CD4-positive, alpha-beta T cell treated with Interleukin-17A for 4 hours (primary cell): ENCODE data around the gene C1orf141.
"Not testable (repeated sequence)": the region's sequence is repeated elsewhere in the genome, so short reads cannot be mapped to it uniquely, and the experiment has no call there.

Source experiments
- DNase-seq: peaks from one replicate; pipeline ENCODE4 v3.0.0-alpha.2; 2020; ENCODE audit warnings: mixed read lengths

Gene C1orf141

GRCh38 chr1:67141832-67142231 lies 7.1 kb upstream of the C1orf141 start:
- not testable (repeated sequence) for DNase-seq

- DNase-seq = no peak
Measured at GRCh38 chr1:67140460-67140859, 5.7 kb upstream of the C1orf141 start.

- DNase-seq = no peak
Measured at GRCh38 chr1:67138813-67139499, 4.2 kb upstream of the C1orf141 start.

- no peak for DNase-seq
Measured at GRCh38 chr1:67137307-67137753, 2.6 kb upstream of the C1orf141 start.

GRCh38 chr1:67135354-67135753 lies 584 bp upstream of the C1orf141 start:
- DNase-seq = no peak

GRCh38 chr1:67133177-67133576 lies 1.6 kb downstream of the C1orf141 start:
- no peak for DNase-seq

- DNase-seq = no peak
Measured at GRCh38 chr1:67130673-67131072, 4.1 kb downstream of the C1orf141 start.

GRCh38 chr1:67126974-67127373 lies 7.8 kb downstream of the C1orf141 start:
- DNase-seq = no peak

- no peak for DNase-seq
Measured at GRCh38 chr1:67126111-67126746, 8.5 kb downstream of the C1orf141 start.

- DNase-seq = no peak
Measured at GRCh38 chr1:67124455-67124854, 10.3 kb downstream of the C1orf141 start.

- no peak for DNase-seq
Measured at GRCh38 chr1:67120855-67121619, 13.7 kb downstream of the C1orf141 start.

GRCh38 chr1:67118646-67119045 lies 16.1 kb downstream of the C1orf141 start:
- DNase-seq = no peak

- no peak for DNase-seq
Measured at GRCh38 chr1:67118191-67118590, 16.6 kb downstream of the C1orf141 start.

GRCh38 chr1:67114162-67114561 lies 20.6 kb downstream of the C1orf141 start:
- no peak for DNase-seq

- DNase-seq = no peak
Measured at GRCh38 chr1:67110352-67110751, 24.4 kb downstream of the C1orf141 start.

- no peak for DNase-seq
Measured at GRCh38 chr1:67105508-67105907, 29.3 kb downstream of the C1orf141 start.

GRCh38 chr1:67103548-67103947 lies 31.2 kb downstream of the C1orf141 start:
- no peak for DNase-seq

GRCh38 chr1:67100833-67101232 lies 33.9 kb downstream of the C1orf141 start:
- no peak for DNase-seq

GRCh38 chr1:67097305-67097704 lies 37.5 kb downstream of the C1orf141 start:
- no peak for DNase-seq

GRCh38 chr1:67094191-67094590 lies 40.6 kb downstream of the C1orf141 start:
- no peak for DNase-seq

- DNase-seq = no peak
Measured at GRCh38 chr1:67089685-67090208, 45.0 kb downstream of the C1orf141 start.

- DNase-seq = no peak
Measured at GRCh38 chr1:67088440-67088839, 46.3 kb downstream of the C1orf141 start.

GRCh38 chr1:67085326-67085725 lies 49.4 kb downstream of the C1orf141 start:
- DNase-seq = no peak
